Endothelial cell of umbilical vein (primary cell): Measurements from ENCODE around the gene PUS7L.

Experiments
- CTCF ChIP-seq, 2 donors: IDR thresholded peaks; 1 replicate in 1 of 2; 2 replicates in 1 of 2; pipeline ENCODE4 v1.5.1; 2011; ENCODE audit warnings: low read length in 2 of 2, mild to moderate bottlenecking in 2 of 2, moderate library complexity in 2 of 2, control low read depth in 1 of 2, inconsistent platforms in 1 of 2, low read depth in 1 of 2; ENCODE audit not compliant: insufficient read depth in 1 of 2; ENCODE audit errors: extremely low read depth in 1 of 2
- EZH2 ChIP-seq: IDR thresholded peaks from 2 replicates; pipeline ENCODE4 v1.6.1; 2012; ENCODE audit warnings: borderline replicate concordance, low read depth, mild to moderate bottlenecking, moderate library complexity, low read length, inconsistent platforms; ENCODE audit not compliant: severe bottlenecking

GRCh38 chr12:43797561-43798217 lies 39.1 kb upstream of the PUS7L start:
- no peak for TF ChIP-seq CTCF (IDR thresholded peaks at IDR 0.05; ENCODE audit: extremely low read depth in 1 of 2, insufficient read depth in 1 of 2, low read depth in 1 of 2, low read length in 2 of 2)
- no peak for TF ChIP-seq EZH2
